ENCODE results near the gene LIMD2.
A peak's percentile ranks its signal among the peaks of the same experiment; 100 is the strongest.
"Not testable (repeated sequence)": the region's sequence is repeated elsewhere in the genome, so short reads cannot be mapped to it uniquely, and the experiment has no call there.

LIMD2 gene

DNA sequence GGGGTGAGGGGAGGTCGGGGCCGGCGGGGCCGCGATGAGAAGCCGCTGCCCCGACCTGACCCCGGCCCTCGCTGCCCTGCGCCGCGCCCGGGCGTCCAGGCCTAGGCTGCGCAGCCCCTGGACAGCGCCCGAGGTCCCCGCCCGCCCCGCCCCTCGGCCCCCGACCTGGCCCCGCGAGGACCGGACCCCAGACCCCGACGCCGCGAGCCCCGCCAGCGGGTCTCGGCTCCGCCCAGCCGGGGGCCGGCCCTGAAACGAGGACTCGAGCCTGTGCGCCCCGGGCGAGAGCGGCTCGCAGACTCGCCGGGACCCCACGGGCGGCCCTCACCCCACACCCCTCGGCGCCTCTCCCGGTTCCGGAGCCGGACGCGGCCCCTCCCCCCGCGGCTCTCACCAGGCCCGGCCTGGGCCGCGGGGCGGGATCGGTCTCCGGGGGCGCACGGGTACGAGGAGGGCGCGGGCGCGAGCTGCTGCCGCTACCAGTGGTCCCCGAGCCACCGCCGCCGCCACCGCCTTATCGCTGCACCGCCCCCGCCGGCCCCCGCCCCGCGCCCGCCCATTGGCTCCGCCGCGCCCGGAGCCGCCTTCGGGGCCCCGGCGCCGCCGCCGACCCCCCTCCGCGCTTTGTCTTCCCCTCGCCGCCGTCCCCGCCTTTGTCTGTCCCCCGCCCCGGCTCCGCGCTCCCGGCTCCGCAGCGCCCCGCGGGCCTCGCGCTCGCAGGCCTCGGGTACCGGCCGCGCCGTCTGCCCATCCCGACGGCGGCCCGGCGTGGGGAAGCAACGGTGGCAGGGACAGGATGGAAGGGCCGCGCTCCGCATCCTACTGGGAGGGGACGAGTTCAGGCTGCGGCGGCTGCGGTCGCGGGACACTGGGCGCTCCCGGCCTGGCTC is at the start of gene LIMD2:
LIMD2 (minus strand) TSS at position 488 of the 890 bp plus-strand sequence. CDS start 827 bp downstream, outside the sequence.
- peak; percentile 72 for DNase-seq

DNA sequence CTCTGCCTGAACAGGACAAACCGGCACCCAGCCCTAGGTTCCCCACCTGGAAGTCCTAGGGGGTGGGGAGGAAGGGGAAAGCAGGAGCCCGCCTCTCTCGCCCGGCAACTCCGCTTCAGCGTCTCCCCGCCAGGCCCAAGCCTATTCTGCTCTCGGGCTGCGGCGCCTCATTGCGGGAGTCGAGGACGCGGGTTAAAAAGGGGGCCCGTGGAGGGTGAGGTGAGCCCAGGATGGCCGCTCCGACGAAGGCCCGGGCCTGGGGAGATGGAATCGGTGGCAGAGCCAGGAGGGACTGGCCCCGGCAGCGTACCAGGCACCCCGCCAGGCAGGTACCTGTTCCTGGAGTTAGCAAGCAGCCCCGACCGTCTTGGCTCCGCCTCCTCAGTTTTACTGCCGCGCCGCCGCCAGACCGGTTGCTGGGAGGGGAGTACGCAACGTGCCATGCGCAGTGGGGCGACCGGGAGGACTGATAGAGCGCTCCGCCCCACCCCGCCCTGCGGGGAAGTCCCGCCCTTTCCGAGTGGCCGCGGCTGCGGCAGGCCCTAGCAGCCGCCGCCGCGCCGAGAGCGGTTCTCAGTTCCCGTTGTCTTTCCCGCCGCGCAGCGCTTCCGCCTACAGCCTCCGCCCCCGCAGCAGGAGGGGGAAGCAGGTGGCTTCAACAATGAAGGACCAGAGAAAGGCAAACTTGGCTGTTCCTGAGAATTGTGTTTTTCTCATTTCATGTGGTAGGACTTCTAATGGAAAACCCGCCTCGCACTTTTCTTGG is 41.7 kb upstream of the LIMD2 start, which contains the start of gene STRADA:
STRADA (minus strand) TSS at position 392 of the 766 bp plus-strand sequence. CDS start 13,430 bp downstream, outside the sequence.
- DNase-seq: peak; percentile 96

DNA sequence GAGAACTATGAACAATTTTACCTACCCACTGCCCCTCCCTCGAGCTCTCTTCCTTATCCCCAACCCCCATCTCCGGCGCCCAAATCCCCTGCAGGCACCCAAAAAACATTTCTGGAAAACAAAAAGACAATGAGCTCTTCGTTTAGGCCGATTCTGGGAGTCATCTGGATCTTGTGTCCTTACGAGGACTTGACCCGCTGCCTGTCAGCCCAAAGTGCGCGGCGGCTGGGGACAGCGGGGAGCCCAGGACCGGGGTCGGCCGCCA is 41.1 kb upstream of the LIMD2 start:
- DNase-seq: no peak

GRCh38 chr17:63740464-63741142 is 40.7 kb upstream of the LIMD2 start:
- DNase-seq: no peak

DNA sequence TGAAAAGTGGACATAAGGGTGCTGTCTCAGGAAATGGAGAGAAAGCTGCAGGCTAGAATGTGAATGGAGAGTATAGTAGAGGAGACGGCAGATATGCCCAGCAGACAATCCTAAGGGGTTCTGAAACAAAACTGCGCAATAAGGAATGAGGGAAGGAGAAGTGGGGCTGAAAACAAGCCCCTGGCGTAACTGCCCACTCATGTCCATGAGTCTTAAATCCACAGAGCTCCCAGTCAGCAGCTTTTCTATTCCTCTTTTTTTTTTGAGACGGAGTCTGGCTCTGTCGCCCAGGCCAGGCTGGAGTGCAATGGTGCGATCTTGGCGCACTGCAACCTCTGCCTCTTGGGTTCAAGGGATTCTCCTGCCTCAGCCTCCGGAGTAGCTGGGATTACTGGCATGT is 35.8 kb upstream of the LIMD2 start:
- no peak for DNase-seq

GRCh38 chr17:63722403-63722802 is 22.5 kb upstream of the LIMD2 start:
- DNase-seq: no peak

DNA sequence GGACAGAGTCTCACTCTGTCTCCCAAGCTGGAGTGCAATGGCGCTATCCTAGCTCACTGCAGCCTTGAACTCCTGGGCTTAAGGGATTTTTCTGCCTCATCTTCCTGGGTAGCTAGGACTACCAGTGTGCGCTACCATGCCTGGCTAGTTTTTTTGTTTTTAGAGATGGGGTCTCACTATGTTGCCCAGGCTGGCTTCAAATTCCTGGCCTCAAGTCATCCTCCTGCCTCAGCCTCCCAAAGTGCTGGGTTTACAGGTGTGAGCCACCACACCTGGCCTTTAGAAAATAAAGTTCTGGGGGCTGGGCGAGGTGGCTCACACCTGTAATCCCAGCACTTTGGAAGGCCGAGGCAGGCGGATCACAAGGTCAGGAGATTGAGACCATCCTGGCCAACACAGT is 20.3 kb upstream of the LIMD2 start:
- not testable (repeated sequence) for DNase-seq

DNA sequence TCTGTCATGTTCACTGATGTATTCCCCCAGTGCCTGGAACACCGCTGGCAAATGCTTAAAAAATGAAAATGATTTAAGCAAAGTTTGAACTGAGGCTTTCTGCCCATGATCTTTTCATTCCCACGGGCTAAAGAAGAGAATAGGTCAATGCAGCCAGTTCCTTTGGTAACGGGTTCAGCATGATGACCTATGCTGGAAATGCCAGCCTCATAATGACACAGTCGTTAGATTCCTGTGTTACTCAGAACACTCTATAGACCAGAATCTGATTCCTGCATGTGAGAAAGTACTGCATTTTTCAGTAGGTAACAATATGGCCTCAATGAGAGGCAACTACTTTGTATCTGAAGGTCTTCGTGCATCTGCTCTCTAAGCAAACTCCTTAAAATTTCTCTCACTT is 19.1 kb upstream of the LIMD2 start:
- DNase-seq: no peak

DNA sequence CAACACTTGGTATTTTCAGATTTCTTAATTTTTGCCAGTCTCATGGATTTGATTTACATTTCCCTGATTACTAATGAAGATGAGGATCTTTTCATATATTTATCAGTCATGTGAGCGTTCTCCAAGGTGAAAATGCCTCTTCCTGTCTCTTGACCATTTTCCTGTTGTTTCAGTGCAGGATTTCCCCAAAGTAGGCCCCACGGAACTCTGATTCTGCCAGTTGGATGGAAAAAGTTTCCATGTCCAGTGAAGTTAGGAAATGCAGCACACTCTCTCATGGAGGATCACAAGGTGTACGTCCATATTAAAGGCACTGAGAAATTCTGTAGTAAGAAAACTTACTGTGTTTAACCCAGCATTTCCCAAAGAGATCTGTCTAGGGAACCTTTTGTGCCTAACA is 16.5 kb upstream of the LIMD2 start:
- no peak for DNase-seq

GRCh38 chr17:63714550-63715277 is 14.8 kb upstream of the LIMD2 start:
- DNase-seq: no peak

DNA sequence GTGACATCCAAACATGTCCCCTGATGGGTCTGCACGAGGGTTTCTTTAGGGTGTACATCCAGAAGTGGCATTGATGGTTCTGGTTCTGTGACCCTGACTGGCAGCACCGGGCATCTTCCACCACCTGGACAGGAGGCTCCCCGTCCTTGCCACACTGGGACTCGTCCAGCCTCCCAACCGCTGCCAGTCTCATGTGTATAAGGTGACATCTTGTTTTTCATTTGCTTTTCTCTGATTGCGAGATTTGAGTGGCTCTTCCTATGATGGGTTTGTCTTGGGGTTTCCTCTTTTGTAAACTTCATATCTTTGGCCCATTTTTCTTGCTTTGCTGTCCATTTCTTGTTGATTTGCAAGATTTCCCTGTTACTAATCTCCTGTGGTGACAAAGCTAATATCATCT is 9.2 kb upstream of the LIMD2 start:
- DNase-seq: no peak

DNA sequence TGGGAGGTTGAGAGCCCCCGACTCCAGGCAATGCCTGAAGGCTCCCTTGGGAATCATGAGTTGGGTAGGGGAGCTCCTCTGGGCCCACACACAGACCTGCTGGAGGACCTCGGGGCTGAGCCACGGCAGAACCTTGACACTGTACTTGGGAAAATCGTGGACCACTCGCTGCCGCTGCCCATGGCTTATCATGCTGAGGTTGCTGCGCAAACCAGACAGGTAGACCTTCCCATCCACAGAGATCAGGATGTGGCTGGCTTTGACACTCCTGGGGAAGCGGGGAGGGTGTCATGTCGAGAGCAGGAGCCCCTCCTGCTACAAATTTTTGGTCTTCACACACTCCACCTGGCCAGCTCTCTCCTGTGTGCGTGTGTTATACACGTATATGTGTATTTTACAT is 7.2 kb upstream of the LIMD2 start:
- DNase-seq: no peak

GRCh38 chr17:63706336-63707082 is 6.6 kb upstream of the LIMD2 start:
- DNase-seq: no peak

DNA sequence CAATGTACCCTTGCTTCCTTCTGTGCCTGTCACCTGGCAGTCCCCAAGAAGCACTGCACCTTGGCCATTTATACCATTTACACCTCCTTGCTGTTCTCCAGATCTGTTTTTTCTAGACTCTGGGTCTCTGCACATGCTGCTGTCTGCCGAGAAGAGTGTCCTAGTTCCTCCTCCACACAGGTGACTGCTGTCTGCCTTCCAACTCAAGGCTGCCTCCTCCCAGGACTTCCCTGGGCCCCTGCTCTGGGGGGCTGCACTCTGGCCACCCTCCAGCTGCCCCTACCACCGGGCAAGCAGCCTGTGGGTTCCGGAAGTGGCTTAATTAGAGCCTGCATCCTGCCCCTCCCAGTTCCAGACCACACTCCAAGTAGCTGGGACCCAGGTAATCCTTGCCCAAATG is 5.7 kb upstream of the LIMD2 start:
- DNase-seq: no peak

DNA sequence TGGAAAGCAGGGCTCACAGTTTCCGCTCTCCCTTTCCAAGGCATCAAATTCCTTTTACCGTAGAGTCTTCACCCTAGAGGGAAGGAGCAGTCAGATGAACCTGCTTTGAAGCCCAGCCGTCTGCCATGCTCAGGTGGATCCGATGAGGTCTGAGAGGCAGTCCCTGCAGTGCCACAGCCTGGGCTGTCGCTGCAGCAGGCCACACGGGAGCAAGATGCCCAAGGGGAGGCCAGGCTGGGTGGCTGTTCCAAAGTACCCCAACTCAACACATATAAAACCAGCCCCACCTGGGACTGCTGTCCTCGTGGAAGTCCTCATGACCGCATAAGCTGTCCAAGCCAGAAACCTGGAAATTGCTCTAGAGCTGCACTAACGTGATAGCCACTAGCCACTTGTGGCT is 4.9 kb upstream of the LIMD2 start:
- DNase-seq: no peak

DNA sequence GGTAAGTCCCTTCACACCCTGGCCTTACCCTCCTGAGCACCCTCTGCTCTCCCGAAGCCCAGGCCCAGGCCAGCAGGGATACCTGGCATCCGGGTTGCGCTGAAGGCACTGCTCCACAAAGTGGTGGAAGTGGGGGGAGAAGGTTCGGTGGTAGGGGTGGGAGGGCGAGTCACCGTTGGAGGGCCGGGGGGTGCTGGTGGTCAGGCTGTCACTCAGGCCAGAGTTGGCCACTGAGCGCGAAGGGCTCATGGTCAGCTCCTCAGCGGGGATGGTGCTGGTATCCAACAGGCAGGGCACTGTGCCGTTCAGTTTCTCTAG is 4.3 kb upstream of the LIMD2 start:
- no peak for DNase-seq

- no peak for DNase-seq
These were observed 3.8 kb upstream of the LIMD2 start for GRCh38 chr17:63703556-63704258.

DNA sequence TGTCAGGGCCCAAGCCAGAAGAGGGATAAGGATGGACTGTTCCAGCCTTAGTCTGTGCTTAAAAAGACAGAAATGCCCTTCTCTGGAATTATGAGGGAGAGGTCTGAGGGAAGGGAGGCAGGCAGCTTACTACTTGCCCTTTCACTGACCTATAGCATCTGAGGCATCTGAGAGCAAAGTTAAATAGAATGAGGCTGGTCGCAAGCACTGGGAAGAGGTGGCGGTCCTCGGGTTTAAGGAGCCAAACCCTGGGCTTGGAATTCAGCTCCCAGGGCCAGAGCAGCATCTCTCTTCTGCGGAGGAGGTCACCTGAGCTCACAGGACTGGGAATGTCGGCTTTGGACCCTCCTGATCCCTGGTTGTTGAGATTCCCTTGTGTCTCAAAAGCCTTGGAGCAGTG is 3.1 kb upstream of the LIMD2 start:
- DNase-seq: no peak

DNA sequence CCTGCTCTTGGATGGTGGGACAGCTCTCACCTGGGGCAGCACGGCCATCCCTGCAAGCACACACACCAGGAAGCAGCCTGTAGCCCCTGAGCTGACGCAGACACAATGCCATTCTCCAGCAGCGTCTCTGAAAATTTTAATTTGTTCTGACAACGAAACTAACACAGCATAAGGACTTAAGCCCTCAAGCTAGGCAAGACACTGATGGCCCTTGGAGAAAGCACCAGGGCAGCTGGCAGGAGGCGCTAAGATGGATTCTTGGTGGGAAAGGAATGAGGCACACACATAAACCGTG is 2.7 kb upstream of the LIMD2 start:
- DNase-seq: no peak

- DNase-seq: no peak
These were observed 2.2 kb upstream of the LIMD2 start for GRCh38 chr17:63701868-63702720.

- no peak for DNase-seq
These were observed 1.5 kb upstream of the LIMD2 start for GRCh38 chr17:63701456-63701820.

Data from fibroblast of skin of right biceps (primary cell).